Hippocampal formation (tissue), 2 donors: Measurements from ENCODE around the gene TDO2.
A peak's percentile ranks its signal among the peaks of the same experiment; 100 is the strongest.
"Not testable (repeated sequence)": the region's sequence is repeated elsewhere in the genome, so short reads cannot be mapped to it uniquely, and the experiment has no call there.

Experiments
- DNase-seq, 2 donors: peaks; one replicate each; lab custom pipeline; 2025; lab: John Stamatoyannopoulos, UW

Gene TDO2

DNA sequence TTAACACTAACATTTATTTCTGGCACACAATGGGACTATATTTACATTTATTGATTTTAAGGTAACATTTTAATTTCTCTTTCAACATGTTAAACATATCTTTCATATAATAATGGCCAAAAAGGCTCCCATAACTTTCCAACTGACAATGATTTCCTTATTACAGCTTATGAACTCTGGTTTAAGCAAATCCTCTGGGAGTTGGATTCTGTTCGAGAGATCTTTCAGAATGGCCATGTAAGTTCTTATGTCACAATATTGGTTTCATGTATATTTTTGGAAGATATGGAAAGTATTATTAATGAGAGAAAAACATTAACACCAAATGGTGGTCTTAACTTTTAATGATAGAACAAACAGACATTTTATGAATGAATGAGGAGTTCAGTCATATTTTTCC lies 4.1 kb downstream of the TDO2 start:
- no peak for DNase-seq

DNA sequence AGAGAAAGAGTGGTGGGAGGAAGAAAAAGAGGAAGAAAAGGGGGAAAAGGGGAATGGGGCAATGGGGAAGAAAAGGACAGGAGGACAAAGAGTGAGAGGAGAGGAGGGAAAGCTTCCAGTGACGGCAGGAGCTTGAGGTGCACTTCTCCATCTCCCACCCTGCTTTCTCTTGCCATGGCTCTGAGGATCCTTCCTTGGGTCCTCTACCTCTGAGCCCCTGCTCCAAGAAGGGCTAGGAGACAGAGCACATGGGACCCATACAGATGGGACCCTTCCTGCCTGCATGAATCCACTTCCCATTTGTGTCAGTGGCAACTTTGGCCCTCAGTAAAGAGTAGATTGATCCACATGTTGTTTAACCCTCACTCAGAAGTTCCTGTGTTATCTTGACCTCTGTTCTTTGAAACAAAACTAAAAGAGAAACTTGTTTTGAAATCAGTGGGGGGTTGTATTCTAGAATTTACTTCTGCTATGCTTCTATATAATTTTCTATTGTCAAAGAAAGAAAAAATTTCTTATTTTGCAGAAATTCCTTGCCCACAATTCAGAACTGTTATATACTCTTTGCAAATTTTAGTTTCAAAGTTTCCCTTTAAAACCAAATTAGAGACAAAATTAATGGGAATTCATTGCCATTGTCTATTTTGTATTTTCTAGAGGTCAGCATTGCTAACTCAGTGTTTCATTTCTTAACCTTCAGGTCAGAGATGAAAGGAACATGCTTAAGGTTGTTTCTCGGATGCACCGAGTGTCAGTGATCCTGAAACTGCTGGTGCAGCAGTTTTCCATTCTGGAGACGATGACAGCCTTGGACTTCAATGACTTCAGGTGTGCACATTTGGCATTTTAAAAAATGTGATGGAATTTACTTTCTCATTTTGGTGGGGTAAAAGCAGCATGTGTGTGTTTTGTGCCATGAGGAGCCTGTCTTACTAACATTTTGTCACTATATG lies 5.0 kb downstream of the TDO2 start:
- DNase-seq = no peak

GRCh38 chr4:155909615-155910226 lies 6.2 kb downstream of the TDO2 start:
- DNase-seq = no peak

DNA sequence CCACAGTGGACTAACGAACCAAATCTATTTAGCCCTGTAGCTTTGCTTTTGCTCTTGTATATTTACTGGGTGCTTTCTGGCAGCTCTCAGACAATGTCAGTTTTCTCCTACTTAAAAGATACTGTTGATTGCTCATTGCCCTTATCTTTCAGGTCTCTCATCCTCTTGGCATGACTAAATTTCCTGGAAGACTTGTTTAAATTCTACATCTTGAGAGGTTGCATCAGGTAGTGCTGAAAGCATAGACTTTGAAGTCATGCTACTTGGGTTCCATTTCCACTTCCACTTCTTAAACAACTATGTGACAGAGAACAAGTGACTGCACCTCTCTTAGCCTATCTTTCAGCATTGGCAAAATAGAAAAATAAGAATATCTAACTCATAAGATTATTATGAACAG lies 8.4 kb downstream of the TDO2 start:
- no peak for DNase-seq

DNA sequence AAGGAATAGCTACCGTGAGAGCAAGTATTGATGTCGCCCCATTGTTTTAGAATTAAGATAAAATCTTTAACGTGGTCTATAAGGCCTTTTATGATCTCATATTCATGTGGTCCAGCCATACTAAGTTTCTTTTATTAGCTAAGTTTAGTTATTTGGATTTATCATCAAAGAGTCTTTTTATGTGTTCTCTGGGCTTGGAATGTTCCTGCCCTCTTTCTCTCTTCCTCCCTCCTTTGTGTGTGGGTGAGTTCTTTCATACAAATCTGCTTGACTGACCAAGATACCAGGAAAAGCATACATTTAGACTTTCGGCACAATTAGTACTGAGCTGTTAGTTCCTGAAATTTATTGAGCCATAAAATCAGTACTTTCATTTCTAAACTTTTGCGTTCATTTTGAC lies 11.3 kb downstream of the TDO2 start:
- no peak for DNase-seq

GRCh38 chr4:155921597-155921996 lies 18.1 kb downstream of the TDO2 start:
- no peak for DNase-seq

GRCh38 chr4:155924637-155925036 lies 21.1 kb downstream of the TDO2 start:
- DNase-seq = no peak

DNA sequence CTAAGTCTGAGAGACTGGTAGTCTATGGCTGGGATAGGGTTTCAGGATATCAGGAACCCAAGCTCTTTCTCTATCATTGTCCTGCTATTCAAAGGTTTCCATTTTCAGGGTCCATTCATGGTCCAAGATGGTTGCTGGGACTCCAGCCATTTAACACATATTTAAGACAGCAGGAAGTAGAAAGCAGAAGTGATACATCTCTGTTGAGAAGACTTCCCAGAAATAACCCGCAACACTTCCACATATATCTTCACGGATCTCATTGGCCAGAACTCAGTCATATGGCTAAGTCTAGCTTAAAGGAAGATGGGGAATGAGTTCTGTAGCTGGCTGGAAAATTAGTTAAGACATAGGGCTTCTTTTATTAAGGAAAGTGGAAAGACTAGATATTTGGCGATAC lies 26.3 kb downstream of the TDO2 start:
- no peak for DNase-seq

DNA sequence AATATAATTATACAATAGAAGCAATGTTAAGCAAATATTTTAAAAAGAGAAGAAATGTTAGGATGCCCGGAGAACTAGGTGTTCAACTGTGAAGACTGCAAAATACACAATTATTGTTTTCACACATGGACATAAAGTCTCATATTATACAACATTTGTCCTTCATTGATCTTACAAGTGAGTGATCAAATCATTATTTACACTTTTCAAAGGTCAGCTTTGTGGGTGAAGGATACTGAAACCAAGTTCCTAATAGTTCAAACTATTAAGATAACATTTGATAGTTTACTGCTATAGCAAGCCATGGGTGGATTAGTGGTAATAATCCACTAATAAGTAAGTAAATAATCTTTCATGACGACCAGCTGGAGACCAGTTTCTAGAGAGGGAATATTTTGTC lies 26.8 kb downstream of the TDO2 start:
- DNase-seq = no peak

DNA sequence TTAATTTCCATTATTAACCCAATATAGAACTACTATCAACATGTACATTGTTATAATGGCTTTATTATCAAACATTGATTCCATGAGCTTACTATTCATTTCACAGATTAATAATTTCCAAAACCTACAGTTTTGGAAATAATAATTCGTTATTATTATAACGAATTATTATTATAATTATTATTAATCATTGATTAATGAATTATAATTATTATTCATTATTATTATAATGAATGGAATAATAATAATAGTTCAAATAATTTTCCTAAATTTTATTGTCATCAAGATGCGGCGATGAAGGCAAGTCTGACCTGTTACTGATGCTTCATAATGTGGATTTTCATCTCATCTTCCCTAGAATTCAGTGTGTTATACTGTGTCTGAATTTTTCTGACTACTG lies 28.1 kb downstream of the TDO2 start:
- DNase-seq = no peak

DNA sequence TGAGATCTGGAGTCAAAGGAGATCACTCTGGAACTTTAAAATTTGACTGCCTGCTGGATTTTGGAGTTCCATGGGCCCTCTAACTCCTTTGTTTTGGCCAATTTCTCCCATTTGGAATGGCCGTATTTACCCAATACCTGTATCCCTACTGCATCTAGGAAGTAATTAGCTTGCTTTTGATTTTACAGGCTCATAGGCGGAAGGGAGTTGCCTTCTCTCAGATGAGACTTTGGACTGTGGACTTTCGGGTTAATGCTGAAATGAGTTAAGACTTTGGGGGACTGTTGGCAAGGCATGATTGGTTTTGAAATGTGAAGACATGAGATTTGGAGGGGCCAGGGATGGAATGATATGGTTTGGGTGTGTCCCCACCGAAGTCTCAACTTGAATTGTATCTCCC lies 31.1 kb downstream of the TDO2 start:
- not testable (repeated sequence) for DNase-seq

- DNase-seq = no peak
Measured at GRCh38 chr4:155935389-155935986, 32.0 kb downstream of the TDO2 start.

DNA sequence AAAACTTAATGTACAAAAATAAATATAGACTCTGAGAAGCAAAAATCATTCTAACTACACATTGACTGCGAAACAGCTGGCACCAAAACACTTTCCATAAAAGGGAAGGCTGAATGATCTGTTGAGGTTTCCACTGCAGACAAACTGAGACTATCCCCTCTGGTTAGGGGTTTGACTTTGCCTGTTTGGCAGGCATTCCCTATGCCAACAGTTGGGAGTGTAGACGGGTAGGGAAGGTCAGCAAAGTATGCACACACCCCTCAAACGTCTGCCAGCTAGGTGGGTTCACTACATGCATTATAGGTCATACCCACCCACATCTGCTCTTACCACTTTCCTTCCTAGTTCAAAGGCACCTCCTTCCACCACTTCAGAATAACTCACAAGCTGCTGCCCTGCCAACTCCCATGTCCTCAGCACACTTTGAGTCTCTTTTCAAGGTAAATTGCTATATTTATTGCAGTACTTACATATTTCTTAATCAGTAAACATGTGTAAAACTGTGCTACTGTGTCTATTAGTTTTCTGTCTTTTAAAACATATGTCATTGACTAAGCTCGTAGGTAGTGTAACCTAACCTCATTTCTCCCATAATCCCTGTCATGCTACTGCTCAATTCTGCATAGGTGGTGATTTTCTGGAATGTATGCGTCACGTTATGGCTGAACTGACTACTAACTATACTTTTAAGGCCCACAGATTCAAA lies 37.7 kb downstream of the TDO2 start:
- DNase-seq = no peak

DNA sequence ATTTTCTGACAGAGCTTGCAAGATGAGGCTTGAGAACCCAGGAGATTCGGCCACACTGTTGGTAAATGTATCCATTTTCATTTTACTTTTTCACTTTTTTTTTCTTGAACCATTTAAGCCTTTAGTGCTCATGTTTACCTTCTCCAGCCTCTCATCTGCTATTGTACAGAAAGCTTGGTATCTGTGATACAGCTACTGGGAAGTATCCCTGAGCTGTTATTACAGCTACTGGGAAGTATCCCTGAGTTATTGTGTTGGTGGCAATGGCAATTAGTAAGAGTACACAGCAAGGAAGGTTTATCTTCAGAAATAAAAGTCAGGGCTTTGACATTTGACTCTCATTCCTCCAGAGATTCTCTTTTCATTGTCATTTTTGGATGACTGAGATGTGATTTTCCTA lies 38.3 kb downstream of the TDO2 start:
- DNase-seq = no peak

DNA sequence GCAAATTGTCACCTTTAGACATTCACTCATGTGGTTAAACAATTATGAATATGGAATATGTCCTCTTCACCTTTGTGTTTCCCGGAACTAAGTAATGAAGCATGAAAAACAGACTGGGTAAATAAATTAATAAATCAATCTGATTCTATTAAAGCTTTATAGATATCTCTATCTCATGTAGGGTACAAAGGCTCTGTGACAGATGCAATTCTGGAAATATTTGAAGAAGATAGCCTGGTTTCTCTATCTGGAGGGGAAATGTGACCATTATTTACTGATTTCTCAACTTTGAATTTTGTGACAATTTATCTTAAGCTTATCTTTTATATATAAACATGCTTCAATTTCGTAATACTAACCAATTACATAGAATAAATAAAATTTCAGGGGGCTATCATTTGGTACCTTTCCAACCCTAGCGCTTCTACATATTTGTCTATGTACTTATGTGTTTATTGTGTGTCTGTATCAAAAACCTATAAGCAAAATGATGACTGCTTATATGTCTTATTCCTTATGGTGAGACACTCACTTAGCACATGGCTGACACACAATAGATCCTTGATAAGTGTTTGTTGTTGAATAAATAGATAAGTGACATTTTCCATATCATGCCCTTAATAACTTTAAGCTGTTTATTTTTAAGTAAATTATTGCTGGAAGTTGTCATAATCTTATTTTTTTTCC lies 40.3 kb downstream of the TDO2 start:
- DNase-seq = no peak

- DNase-seq = no peak
Measured at GRCh38 chr4:155944516-155944915, 41.0 kb downstream of the TDO2 start.

DNA sequence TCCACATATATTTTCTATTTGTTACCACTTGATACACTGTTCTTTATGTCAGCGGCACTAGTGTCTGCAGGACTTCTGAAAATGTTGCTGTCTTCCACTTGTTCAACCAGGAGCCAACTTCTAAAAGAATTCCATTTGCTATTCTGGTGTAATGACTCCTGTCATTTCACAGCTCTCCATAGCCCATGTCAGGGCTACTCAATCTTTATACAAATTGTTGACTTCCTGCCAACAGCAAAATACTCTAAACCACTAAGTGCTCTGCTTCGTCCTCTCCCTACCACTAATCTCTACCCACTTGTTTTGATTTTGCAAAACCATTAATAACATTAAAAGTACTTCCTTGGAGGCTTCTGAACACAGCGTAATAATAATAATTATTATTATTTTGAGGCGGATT lies 43.0 kb downstream of the TDO2 start:
- no peak for DNase-seq

DNA sequence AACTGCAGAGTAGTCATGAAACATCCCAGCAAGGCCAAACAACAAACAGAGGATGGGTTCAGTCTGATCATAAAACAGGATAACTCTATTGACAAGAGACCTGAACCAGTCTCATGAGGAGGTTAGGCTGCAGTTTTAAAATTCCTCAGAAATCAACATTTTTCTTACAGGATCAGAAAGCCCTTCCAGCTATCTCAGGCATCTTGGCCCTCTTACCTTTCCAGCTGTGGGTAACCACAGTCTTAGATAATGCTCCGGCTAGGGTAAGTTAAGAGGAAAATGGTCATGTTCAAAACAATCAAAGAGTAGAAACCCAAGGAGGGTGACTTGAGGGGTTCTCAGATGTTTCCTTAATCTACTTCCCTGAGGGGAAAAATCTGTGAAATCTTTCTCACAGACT lies 45.0 kb downstream of the TDO2 start:
- no peak for DNase-seq

GRCh38 chr4:155950461-155950860 lies 47.0 kb downstream of the TDO2 start:
- no peak for DNase-seq

- DNase-seq = no peak
Measured at GRCh38 chr4:155952501-155952901, 49.0 kb downstream of the TDO2 start.

DNA sequence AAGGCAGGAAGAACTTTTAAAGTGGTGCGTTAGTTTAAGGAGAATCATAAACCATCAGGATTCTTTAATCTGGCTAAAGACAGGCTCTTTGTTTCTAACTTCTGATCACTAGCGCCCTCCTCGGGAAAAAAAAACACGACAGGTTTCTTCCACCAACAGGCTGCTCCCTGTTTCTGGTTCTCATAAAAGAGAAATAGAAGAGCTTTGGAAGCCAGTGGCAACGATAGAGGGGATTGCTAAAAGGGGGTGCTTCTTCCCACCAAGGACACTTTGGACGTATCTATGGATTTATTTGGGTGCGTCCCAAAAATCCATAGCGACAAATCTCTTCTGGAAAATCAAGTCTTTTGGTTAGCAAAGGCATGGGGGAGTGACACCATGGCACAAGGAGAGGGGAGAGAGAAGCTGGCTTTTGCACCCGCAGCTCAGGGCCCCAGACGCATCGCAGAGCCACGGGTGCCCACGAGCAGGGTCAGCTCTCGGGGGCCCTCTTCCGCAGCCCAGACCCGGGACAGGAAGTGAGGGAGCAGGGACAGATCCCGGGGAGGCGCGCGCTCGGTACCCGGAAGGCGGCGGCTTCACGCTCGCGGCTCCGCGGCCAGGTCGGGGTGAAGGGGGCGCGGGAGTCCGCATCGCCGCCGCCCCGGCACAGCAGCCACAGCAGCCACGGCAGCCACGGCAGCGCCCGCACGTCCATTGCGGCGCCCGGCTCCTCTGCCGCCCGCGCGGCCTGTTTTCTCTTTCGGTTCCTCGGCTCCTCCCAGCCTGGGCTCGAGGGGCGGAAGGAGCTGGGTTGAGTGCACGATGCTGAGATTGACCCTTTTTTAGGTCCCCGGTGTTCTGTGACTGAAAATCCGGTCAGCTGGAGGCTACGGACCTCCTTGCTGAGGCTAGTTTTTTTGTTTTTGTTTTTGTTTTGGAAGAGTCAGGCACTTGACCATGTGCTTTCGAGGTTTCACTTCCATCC lies 49.9 kb downstream of the TDO2 start, which contains the start of gene CTSO:
Gene CTSO, minus strand, starts transcription at position 716 of the 967 bp plus-strand sequence. Its CDS starts 19 bp downstream, at position 697.
- DNase-seq = peak; percentile 75 to 80
